Activated CD8-positive, alpha-beta T cell treated with anti-CD3 and anti-CD28 coated beads for 36 hours (primary cell): ENCODE data around the gene FMN1. TPM values are rescaled to one million over a fixed set of nuclear protein-coding genes. Genes with fewer than 3 reads are reported as not detected.

ENCODE experiments used
- ATAC-seq: fragments of 200-7000 bp; cut with Tn5 transposase; one replicate; pipeline ENCODE4 v1.10.0; 2021; ENCODE audit warnings: mild to moderate bottlenecking, moderate library complexity
- CTCF ChIA-PET: fragments of 350-600 bp; sonication (Branson Sonifier 250); formaldehyde crosslinking; loops from one replicate; lab custom pipeline; 2021; ENCODE audit warnings: antibody characterized with exemption; lab: Charles Lee
- POLR2A ChIA-PET: fragments of 350-600 bp; sonication (Branson Sonifier 250); formaldehyde crosslinking; loops from one replicate; lab custom pipeline; 2021; ENCODE audit warnings: antibody characterized with exemption; lab: Charles Lee
- DNase-seq: peaks from one replicate; pipeline ENCODE4 v3.0.0-alpha.2; 2020
- H3K27ac Mint-ChIP-seq: one replicate; pipeline ENCODE4 v1.8.0; 2021; ENCODE audit warnings: mild to moderate bottlenecking, mixed read lengths
- H3K27me3 Mint-ChIP-seq: one replicate; pipeline ENCODE4 v1.8.0; 2021; ENCODE audit warnings: mixed read lengths
- H3K36me3 Mint-ChIP-seq: one replicate; pipeline ENCODE4 v1.8.0; 2021; ENCODE audit warnings: low read depth, mixed read lengths
- H3K4me1 Mint-ChIP-seq: one replicate; pipeline ENCODE4 v1.8.0; 2021; ENCODE audit warnings: low read depth, mixed read lengths
- H3K4me3 Mint-ChIP-seq: one replicate; pipeline ENCODE4 v1.8.0; 2021; ENCODE audit warnings: mild to moderate bottlenecking, moderate library complexity, mixed read lengths
- H3K9me3 Mint-ChIP-seq: one replicate; pipeline ENCODE4 v1.8.0; 2021; ENCODE audit warnings: mixed read lengths
- CTCF ChIP-seq: fragments of 200-600 bp; IDR thresholded peaks from one replicate; pipeline ENCODE4 v1.8.0; 2022; ENCODE audit warnings: antibody characterized with exemption, mild to moderate bottlenecking
- intact Hi-C: fragments of 100-400 bp; cut with micrococcal nuclease; formaldehyde crosslinking; loops from one replicate; pipeline ENCODE4 v1.10.0; 2022
- total RNA-seq, 2 experiments: library from RNA; stranded (reverse); gene quantifications; one replicate each; pipeline ENCODE4 v1.2.3, GENCODE V29; 2021

The FMN1 gene
- total RNA-seq, 2 experiments from 2014 or later, result 0.07 TPM; not detected in 1

DNA sequence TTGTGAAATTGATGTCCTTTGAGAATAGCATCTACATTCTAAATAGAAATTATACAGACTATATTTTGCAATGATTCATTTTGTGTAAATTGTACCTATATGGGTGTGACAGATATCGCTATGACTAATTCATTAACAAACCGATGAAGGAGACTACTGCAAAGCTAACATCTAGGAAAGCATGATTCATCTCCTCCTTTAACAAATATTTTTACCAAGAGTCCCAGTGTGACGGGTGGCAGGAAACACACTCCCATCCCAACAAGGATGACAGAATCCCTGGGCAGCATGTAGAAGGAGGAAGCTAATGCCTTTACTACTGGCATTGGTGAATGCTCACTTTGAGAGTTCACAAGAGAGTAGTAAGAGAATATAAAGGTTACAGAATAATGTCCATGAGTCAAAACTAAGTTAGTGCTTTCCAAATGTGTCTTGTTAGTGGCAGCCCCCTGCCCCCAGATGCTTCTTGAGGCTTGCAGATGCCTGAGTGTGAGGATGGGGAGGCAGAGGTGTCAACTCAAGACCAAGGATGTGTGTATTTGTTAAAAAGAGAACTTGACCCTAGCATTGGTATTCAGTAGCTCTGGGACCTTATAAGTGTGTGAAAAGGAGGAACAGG is 180.6 kb downstream of the FMN1 start:
- ATAC-seq (no peak), DNase-seq (no peak)
- POLR2A ChIA-PET, result no interaction called here
- Mint-ChIP-seq H3K27me3 (no peaks in the 10 kb centered on the region), H3K9me3 (no peaks in the 10 kb centered on the region), H3K27ac (no peak overlapping the region), H3K36me3 (no peaks in the 10 kb centered on the region), H3K4me3 (no peak overlapping the region), H3K4me1 (no peaks in the 10 kb centered on the region)
- no peak for TF ChIP-seq CTCF
- intact Hi-C loops, result no loop called here
- CTCF ChIA-PET, result interaction anchor here (0.9 kb wide), 2 partner anchors 17 to 119 kb away, joined by 3 read pairs; no protein-coding TSS in a partner anchor

DNA sequence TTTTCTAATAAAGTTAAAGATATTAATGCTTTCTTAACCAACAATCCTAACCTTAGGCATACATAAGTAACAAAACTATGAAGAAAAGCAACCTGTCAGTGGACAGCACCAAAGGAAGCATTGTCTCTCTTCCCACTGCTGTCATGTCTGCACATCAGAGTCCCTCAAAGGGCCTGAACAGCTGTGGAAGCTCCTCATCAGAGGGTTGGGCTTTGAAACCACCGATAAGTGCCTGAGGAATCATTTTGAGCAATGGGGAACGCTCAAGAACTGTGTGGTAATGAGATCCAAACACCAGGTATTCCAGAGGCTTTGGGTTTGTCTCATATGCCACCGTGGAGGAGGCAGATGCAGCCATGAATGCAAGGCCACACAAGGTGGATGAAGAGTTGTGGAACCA is 182.5 kb downstream of the FMN1 start:
- Mint-ChIP-seq H3K9me3 (no peaks in the 10 kb centered on the region), H3K4me1 (no peaks in the 10 kb centered on the region), H3K27me3 (peaks cover 4% of the 10 kb centered on the region), H3K27ac (no peak overlapping the region), H3K4me3 (no peak overlapping the region), H3K36me3 (no peaks in the 10 kb centered on the region)
- no peak for TF ChIP-seq CTCF
- no peak for DNase-seq
- ChIA-PET CTCF (no interaction called here), POLR2A (no interaction called here)
- intact Hi-C loops, result no loop called here
- ATAC-seq, result no peak

DNA sequence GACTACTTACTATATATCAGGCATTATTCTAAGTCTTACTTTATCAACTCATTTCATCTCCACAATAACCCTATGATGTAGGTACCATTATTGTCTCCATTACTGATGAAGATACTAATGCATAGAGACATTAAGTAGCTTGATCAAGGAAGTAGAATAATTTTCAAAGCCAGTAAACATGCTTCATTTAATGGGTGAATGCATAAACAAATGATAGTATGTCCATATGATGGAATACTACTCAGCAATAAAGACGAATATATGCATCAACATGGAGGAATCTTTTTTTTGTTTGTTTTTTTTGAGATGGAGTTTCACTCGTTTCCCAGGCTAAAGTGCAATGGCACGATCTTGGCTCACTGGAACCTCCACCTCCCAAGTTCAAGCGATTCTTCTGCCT is 184.9 kb downstream of the FMN1 start:
- ChIA-PET POLR2A (no interaction called here), CTCF (no interaction called here)
- DNase-seq (no peak), ATAC-seq (no peak)
- intact Hi-C loops, result no loop called here
- no peaks in the 10 kb centered on the region for H3K36me3 Mint-ChIP-seq
- H3K27me3 Mint-ChIP-seq, result peaks cover 9% of the 10 kb centered on the region
- no peaks in the 10 kb centered on the region for H3K4me1 Mint-ChIP-seq
- H3K9me3 Mint-ChIP-seq, result no peaks in the 10 kb centered on the region
- no peak overlapping the region for H3K4me3 Mint-ChIP-seq
- TF ChIP-seq CTCF, result no peak
- H3K27ac Mint-ChIP-seq, result no peak overlapping the region

DNA sequence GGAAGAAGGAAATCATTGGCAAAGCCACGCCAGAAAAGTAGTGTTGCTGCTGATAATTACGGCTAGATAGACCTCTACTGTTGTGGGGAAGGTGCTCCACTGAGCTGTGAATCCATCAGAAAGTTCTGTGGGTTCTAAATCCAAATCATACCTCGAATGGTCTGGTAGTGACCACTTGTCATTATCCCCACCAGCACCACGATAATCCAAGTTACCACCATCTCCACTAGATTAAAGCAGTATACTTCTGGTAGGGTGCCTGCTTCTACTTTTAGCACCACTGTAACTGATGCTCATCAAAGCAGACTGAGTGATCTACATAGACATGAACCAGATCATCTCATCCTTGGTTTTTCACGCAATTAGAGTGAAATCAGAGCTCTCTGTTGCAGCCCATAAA is 185.5 kb downstream of the FMN1 start:
- no peaks in the 10 kb centered on the region for H3K36me3 Mint-ChIP-seq
- ATAC-seq (no peak), DNase-seq (no peak)
- intact Hi-C loops, result no loop called here
- no peak for TF ChIP-seq CTCF
- H3K4me1 Mint-ChIP-seq, result no peaks in the 10 kb centered on the region
- ChIA-PET POLR2A (no interaction called here), CTCF (no interaction called here)
- no peak overlapping the region for H3K4me3 Mint-ChIP-seq
- H3K9me3 Mint-ChIP-seq, result no peaks in the 10 kb centered on the region
- H3K27ac Mint-ChIP-seq, result no peak overlapping the region
- peaks cover 10% of the 10 kb centered on the region for H3K27me3 Mint-ChIP-seq

DNA sequence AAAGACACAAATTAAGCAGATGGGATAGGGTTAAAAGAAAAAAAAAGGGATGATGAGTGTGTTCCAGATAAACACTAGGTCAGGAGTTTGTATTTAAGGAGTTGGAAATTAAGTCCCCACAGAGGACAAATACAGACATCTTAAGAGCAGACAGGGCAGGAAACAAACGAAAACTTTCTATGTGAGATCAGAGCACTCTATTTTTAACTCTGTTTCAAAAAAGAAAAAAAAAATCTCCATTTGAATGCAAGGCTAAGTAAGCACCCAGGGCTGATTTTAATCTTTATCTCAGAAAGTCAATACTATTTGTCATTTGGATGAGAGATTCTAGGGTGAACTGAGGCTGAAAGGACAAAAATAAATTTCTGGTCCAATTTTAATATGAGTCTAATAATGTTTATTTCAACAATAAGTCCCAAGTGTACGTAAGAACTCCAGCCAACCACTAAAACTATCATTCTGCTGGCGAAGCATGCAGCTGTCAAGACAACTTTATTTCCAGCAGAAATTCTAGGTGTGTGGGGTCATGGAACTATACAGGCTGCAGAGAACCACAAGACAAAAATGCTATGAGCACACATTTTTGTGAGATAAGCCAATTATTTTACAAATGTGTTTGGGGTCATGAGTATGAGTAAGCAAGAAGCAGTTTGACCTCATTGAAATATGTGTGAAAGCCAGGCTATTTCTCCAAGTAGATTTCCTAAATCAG is 186.1 kb downstream of the FMN1 start:
- Mint-ChIP-seq H3K27me3 (peaks cover 10% of the 10 kb centered on the region), H3K9me3 (no peaks in the 10 kb centered on the region), H3K36me3 (no peaks in the 10 kb centered on the region), H3K4me1 (no peaks in the 10 kb centered on the region), H3K4me3 (no peak overlapping the region), H3K27ac (no peak overlapping the region)
- TF ChIP-seq CTCF, result no peak
- POLR2A ChIA-PET, result no interaction called here
- ATAC-seq (no peak), DNase-seq (no peak)
- CTCF ChIA-PET, result no interaction called here
- intact Hi-C loops, result no loop called here
